ENCODE data around the gene SLC22A23. TPM values are rescaled to one million over a fixed set of nuclear protein-coding genes. Genes with fewer than 3 reads are reported as not detected.

Gene SLC22A23
- total RNA-seq, 4 donors from 2014 or later = 7.1 to 9.6 (median 8.2) TPM

GRCh38 chr6:3424185-3424927, 32.5 kb downstream of the SLC22A23 start:
- Histone ChIP-seq H3K36me3 (no peaks in the 10 kb centered on the region), H3K27ac (no peak overlapping the region), H3K4me1 (peaks cover 0 to 20% (median 0%) of the 10 kb centered on the region in 4 donors), H3K9me3 (no peaks in the 10 kb centered on the region), H3K27me3 (no peaks in the 10 kb centered on the region), H3K4me3 (no peak overlapping the region)
- WGBS, 2 donors = 94 to 95% methylated on average over 9 of the region's 9 CpGs
- TF ChIP-seq POLR2A (IDR thresholded peaks at IDR 0.05) (no peak), EP300 (IDR thresholded peaks at IDR 0.05) (no peak), CTCF (IDR thresholded peaks at IDR 0.05) (no peak)
- no peak for DNase-seq (ENCODE audit: low spot score in 2 of 2)

GRCh38 chr6:3423439-3424184, 33.2 kb downstream of the SLC22A23 start:
- no peaks in the 10 kb centered on the region for H3K9me3 ChIP-seq
- H3K27ac ChIP-seq = no peak overlapping the region
- no peak for TF ChIP-seq EP300 (IDR thresholded peaks at IDR 0.05)
- TF ChIP-seq CTCF (IDR thresholded peaks at IDR 0.05) = no peak
- no peak for TF ChIP-seq POLR2A (IDR thresholded peaks at IDR 0.05)
- H3K27me3 ChIP-seq = no peaks in the 10 kb centered on the region
- WGBS, 2 donors = 77 to 82% methylated on average over 6 of the region's 6 CpGs
- H3K4me1 ChIP-seq = peaks cover 0 to 20% (median 0%) of the 10 kb centered on the region in 4 donors
- no peak overlapping the region for H3K4me3 ChIP-seq
- DNase-seq (ENCODE audit: low spot score in 2 of 2) = no peak
- no peaks in the 10 kb centered on the region for H3K36me3 ChIP-seq

DNA sequence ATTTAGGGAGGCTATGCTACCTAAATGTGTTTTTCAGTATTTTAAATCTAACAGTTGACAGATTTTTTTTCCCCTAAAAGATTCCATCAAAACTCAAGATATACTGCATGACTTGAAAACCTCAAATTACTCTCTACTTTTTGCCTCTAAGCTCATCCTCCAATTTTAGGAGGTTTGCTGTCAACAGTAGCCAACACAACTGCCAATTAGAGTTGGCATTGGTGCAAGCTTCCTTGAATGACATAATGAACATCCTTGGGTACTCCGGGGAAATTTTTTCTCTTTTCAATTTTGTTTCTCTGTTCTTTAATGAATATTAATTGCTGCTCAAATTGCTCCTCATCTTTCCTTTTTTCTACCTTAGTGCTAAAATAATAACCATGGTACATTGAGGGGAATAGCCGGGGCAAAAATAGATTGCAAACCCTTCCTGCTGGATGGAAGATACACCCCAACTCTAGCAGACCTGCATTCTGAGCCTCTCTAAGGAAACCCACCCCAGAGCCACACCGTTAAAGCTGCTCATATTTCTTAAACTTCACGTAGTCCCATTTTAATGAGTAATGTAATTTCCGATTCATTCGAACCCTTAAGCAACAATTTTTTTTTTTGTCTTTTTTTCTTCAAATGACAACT, 34.3 kb downstream of the SLC22A23 start:
- TF ChIP-seq EP300 (IDR thresholded peaks at IDR 0.05) (no peak), CTCF (IDR thresholded peaks at IDR 0.05) (no peak), POLR2A (IDR thresholded peaks at IDR 0.05) (no peak)

DNA sequence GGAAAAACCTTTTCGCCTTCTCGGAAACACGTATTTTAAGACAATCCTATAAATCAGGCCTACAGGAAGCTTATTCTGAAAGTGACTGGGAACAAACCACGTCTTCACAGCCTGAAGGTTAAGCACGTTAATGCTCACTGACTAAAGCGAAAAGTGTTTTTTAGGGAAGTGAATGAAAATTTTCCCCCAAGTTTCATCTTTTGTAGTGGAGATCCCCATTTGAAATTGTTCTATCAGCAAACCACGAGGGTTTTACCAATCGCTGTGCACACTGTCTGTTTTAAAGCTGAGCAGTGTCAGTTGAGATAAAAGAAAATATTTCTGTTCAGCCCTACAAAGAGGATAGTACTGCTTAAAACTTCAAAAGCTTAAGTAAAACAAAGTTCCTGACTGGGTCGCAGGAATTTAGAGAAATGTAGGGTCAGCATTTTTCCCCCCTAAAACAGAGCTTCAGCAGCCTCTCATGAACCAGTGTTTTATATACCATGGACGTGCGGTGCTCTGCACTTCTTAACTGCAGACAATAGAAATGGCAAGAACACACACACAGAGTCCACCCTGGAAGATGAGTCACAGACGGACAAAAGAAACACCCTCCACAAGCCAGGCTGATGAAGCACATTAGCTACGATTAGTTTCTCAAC, 34.9 kb downstream of the SLC22A23 start:
- peaks cover 0 to 9% (median 0%) of the 10 kb centered on the region in 4 donors for H3K4me1 ChIP-seq
- DNase-seq (ENCODE audit: low spot score in 2 of 2) = no peak
- no peaks in the 10 kb centered on the region for H3K9me3 ChIP-seq
- no peaks in the 10 kb centered on the region for H3K27me3 ChIP-seq
- no peak for TF ChIP-seq CTCF (IDR thresholded peaks at IDR 0.05)
- no peak for TF ChIP-seq POLR2A (IDR thresholded peaks at IDR 0.05)
- no peak for TF ChIP-seq EP300 (IDR thresholded peaks at IDR 0.05)
- H3K36me3 ChIP-seq = no peaks in the 10 kb centered on the region
- 64 to 69% methylated on average over 13 of the region's 13 CpGs for WGBS, 2 donors
- H3K4me3 ChIP-seq = no peak overlapping the region
- H3K27ac ChIP-seq = peak overlapping the region in 1 of 4 donors; percentile 0

More for the DNA sequence above, 34.3 kb downstream of the SLC22A23 start:
- 85 to 87% methylated on average over 6 of the region's 6 CpGs for WGBS, 2 donors
- no peak for DNase-seq (ENCODE audit: low spot score in 2 of 2)
- H3K4me3 ChIP-seq = no peak overlapping the region
- H3K9me3 ChIP-seq = no peaks in the 10 kb centered on the region
- H3K27ac ChIP-seq = no peak overlapping the region
- H3K27me3 ChIP-seq = no peaks in the 10 kb centered on the region
- H3K4me1 ChIP-seq = peaks cover 0 to 16% (median 0%) of the 10 kb centered on the region in 4 donors
- no peaks in the 10 kb centered on the region for H3K36me3 ChIP-seq
